DMS153 treated with DMSO at 0.1 percent for 48 hours (cell line): ENCODE data around the gene RND3.

Source experiments
- DNase-seq: peaks from one replicate; lab custom pipeline; 2025; ENCODE audit not compliant: unreplicated experiment; lab: John Stamatoyannopoulos, UW

Gene RND3

DNA sequence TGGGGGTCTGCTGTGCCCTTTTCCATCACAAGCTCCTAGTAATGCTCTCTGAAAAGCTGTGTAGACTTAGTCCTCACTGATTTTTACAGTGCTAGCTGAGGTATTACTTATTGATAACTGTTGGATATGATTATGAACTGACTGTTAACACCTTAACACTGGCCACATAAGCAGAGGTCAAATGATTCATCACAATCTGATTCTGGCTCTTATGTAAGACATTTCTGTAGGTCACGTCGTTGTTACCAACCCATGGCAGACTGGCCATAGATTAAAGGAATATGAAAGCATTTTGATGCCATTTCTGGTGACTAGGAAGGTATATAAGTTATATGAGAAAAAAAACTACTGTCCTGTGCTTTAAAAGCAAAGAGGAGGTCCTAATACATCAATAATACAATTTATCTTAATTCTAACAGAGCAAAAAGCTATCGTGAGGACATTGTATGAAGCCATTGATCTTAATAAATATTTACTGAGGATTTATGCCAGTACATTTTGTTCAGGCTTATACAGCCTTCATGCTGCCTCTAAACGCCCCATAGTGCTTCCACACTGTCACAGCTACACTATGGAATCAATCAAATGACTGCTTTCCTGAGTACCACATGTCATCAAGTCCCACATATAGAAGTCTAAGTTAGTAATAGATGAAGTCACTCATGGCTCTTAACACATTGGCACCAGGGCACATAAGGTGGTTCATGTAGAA is 6.9 kb upstream of the RND3 start:
- DNase-seq = no peak

DNA sequence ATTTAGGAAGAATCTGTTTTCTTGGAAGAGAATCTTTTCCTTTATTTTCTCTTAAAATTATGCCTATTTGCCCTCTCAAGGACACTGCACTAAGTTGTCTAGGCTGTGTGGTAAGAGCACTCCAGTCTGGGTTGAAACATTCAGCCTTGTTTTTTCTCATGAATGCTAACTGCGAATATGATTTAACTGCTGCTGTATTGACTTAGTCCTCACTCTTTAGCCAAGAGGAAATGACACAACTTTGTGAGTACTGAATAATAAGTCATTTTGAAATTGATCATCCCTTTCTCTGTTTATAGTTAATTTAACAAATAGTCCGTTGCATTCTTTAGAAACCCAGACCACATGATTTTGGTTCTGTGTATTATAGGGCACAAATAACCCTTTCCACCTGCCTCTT is 4.5 kb upstream of the RND3 start:
- no peak for DNase-seq

DNA sequence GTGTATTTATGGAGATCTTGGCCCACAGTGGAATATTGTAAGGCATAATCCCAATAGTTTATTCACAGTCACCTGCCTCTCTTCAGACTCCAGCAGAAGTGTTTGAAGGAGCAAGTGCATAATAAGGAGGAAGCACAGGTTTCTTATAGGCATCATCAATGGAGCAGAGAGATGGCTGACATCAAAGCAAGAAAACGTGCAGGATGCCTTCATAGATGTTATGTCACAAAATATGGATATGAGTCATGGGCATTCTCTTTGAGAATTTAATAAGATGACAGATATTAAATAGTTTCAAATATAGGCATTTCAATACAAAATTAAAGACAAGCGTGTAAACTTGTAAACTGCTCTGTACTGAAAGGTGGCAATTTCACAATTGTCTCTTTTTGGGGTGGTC is 4.0 kb upstream of the RND3 start:
- DNase-seq = no peak

GRCh38 chr2:150490466-150490865 is 3.0 kb upstream of the RND3 start:
- no peak for DNase-seq

DNA sequence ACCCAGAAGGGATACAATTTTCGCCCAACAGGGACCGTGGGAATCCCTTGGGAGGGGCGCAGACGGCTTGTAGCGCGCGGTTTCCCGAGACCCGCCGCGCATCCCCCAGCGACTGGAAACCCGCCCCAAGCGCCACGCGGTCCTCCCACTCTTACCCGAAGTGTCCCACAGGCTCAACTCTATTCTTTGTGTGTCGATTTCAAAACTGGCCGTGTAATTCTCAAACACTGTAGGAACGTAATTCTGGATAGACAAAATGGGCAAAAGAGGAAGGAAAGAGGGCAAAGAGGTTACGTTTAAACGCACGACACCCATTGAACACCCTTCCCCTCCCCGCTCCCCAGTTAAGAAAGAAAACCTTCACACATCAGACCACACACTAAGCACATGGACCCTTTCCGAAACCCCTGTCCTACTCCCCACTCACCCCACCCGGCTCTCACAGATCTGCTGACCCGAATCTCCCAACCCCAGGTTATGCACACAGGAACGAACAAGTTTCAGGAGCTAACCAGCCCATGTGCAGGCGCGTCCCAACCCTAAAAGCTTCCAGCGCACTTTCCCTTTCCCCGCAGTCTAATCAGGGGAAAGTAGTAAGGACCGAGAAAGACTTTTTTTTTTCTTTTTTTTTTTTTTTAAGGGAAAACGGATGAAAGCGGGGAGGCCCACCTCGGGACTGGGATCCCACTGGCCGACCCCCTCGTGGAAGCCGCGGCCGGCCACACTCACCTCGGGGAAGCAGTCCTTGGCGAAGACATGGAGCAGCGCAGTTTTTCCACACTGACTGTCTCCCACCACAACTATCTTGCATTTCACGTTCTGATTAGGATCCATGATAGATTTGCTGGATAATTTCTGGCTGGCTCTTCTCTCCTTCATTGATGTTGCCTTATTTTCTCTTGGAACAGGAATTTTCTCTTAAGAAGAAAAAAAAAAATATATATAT is 655 bp downstream of the RND3 start:
- DNase-seq = peak; percentile 38

DNA sequence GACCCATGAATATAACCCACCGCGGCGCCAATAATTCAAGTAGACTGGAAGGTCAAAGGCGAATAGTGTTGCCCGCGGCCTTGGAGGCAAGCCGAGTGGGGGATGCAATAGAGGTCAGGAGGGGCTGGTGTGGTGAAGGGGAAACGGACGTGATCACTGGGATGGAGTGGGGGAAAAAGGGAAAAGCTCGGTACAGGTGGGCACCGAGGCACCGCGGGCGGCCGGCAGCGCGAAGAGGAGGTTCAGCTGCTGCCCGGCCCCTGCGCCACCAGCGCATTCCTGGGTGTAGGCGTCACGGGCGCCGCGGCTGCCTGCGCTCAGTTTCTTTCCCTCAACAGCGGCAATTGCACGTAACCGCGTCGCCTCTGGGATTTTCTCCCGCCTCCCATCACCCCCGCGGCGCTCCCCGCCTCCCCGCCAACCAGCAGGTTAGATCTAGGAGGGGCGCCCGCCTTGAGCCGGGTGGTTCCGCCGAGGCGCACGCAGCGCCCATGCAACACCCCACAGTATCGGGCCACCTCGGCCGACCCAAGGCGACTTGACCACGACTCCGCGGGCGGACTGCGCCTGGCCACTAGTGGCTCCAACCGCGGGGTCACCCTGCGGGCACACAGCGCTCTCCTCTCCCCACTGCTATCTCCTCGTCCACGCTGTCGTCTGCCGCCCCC is 1.5 kb downstream of the RND3 start:
- DNase-seq = peak; percentile 23

DNA sequence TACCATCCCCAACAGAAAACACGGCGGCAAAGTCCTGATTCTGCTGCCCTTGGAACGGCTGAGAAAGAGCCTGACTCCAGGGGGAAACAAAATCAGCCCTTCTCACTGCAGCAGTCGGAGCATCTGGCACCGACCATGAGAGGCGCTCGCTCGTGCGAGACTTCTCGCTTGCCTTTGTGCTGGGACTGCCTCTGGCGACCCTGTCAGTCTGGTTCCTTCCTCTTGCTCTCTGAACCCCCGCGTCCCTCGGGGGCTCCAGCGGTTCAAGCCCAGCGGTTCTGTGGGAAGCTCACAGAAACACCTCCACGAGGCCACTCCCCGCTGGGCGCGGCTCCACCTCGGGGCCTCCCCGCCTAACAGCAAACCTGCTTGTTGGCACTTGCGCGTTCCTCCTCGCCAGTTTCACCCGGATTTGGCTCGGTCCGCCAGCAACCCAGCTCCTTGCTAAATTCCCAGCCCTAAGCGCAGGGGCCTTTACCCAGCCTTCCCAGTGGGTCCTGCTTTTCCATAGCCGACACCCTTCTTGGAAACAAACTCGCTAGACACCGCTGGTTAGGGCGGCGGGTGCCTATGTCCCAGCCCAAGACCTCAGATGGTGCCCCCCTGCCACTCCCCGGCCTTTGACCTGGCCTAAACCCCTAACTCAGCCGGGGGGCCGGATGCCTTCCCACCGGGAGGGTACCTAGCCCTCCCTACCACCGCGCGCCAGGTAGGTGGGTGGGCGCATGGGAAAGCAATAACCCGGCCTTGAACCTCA is 2.2 kb downstream of the RND3 start:
- peak; percentile 45 for DNase-seq

- no peak for DNase-seq
These were observed 2.9 kb downstream of the RND3 start for GRCh38 chr2:150484461-150485021.

- DNase-seq = no peak
These were observed 3.5 kb downstream of the RND3 start for GRCh38 chr2:150484006-150484405.

DNA sequence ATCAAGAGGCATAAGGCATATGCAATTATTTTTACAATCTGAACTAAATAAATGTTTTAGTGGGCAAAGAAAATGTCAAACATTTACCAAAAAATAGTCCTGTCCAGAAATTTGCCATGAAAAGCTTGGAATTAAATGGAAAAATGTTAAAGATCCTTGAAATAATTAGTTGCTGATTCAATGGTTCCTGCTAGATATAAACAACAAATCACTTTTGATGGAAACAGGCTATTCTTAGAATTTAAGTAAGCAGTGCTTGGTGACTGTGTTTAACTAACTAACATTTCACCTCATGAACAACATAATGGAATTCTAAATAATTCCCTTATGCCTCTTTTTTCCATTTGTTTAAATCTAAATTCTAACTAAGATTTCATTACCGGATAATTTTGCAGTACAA is 3.9 kb downstream of the RND3 start:
- no peak for DNase-seq

- DNase-seq = no peak
These were observed 4.6 kb downstream of the RND3 start for GRCh38 chr2:150482667-150483400.

DNA sequence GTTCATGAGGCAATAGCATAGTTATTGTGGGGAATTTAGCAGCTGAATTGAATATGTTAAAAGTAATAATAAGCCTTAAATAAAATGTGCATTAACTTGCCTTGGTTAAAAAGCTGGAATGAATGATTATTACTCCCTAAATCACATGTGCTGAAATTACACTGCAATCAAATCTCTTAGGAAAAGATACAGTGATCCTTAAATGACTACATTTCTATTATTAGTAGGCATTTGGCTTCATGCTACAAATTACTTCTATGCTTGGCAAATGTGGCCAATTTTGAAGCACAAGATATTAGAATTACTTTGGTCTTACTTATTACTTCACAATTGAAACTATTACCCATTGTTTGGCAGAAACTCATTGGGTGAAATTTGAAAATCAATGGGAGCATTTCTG is 5.4 kb downstream of the RND3 start:
- DNase-seq = no peak

GRCh38 chr2:150480971-150481830 is 6.3 kb downstream of the RND3 start:
- no peak for DNase-seq

DNA sequence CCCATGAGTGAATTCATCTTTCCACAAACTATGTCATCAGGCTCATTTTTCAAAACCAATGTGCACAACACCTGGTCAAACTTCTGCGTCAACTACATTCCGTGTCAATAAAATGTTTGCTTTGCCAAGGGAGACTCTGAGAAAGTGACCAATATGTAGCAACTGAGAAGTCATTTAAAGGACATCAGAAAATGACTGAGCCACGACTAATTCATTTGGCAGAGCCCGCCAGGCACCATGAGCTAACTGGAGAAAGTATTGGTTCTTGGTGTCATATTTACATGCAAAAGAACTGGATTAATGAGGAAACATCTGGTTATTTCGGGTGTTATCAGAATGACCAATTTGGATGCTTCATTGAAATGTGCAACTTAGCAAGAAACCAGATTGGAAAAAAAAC is 7.2 kb downstream of the RND3 start:
- DNase-seq = no peak

- DNase-seq = no peak
These were observed 8.2 kb downstream of the RND3 start for GRCh38 chr2:150479075-150479915.

GRCh38 chr2:150478200-150478974 is 9.1 kb downstream of the RND3 start:
- DNase-seq = no peak

GRCh38 chr2:150477347-150477746 is 10.1 kb downstream of the RND3 start:
- no peak for DNase-seq
